Spleen (tissue), 11 donors: ENCODE measurements around the gene ME2. TPM values are rescaled to one million over a fixed set of nuclear protein-coding genes. Genes with fewer than 3 reads are reported as not detected.

Experiments
- DNase-seq: peaks from one replicate; pipeline ENCODE4 v3.0.0-alpha.2; 2020
- H3K27ac ChIP-seq, 8 donors: fragments of 200-600 bp; sonication (generic) in 7 of 8; 1 replicate in 4 of 8; 2 replicates in 4 of 8; pipeline versions ENCODE4 v1.5.0 to v1.8.0; 2016 to 2021; ENCODE audit warnings: inconsistent platforms in 4 of 8, mild to moderate bottlenecking in 4 of 8, moderate library complexity in 1 of 8
- H3K27me3 ChIP-seq, 7 donors: fragments of 200-600 bp; sonication (generic) in 6 of 7; replicated peaks in 1 of 7; 1 replicate in 4 of 7; 2 replicates in 3 of 7; pipeline versions ENCODE4 v1.5.0 to v1.8.0; 2016 to 2021; ENCODE audit warnings: inconsistent platforms in 3 of 7, mild to moderate bottlenecking in 1 of 7
- H3K36me3 ChIP-seq, 6 donors: fragments of 200-600 bp; sonication (generic) in 5 of 6; 1 replicate in 4 of 6; 2 replicates in 2 of 6; pipeline versions ENCODE4 v1.5.0 to v1.8.0; 2016 to 2021; ENCODE audit warnings: inconsistent platforms in 2 of 6
- H3K4me1 ChIP-seq, 6 donors: fragments of 200-600 bp; sonication (generic) in 5 of 6; 1 replicate in 3 of 6; 2 replicates in 3 of 6; pipeline versions ENCODE4 v1.5.0 to v1.8.0; 2016 to 2021; ENCODE audit warnings: inconsistent platforms in 3 of 6
- H3K4me3 ChIP-seq, 8 donors: fragments of 200-600 bp; sonication (generic) in 7 of 8; 1 replicate in 4 of 8; 2 replicates in 4 of 8; pipeline versions ENCODE4 v1.5.0 to v1.8.0; 2016 to 2021; ENCODE audit warnings: inconsistent platforms in 4 of 8, mild to moderate bottlenecking in 4 of 8, moderate library complexity in 2 of 8
- H3K9me3 ChIP-seq, 8 donors: fragments of 200-600 bp; sonication (generic) in 7 of 8; 1 replicate in 4 of 8; 2 replicates in 4 of 8; pipeline versions ENCODE4 v1.5.0 to v1.8.0; 2016 to 2021; ENCODE audit warnings: inconsistent platforms in 4 of 8
- POLR2A ChIP-seq, 3 donors: fragments of 450-650 bp; IDR thresholded peaks; one replicate each; pipeline ENCODE4 v1.5.1; 2017; ENCODE audit warnings: antibody characterized with exemption in 3 of 3, mild to moderate bottlenecking in 1 of 3
- POLR2AphosphoS5 ChIP-seq, 3 donors: sonication (generic); formaldehyde crosslinking; IDR thresholded peaks; one replicate each; pipeline ENCODE4 v1.5.1; 2017; ENCODE audit warnings: antibody characterized with exemption in 3 of 3
- WGBS, 5 donors: extraction: QIAGEN DNeasy Blood & Tissue Kit in 3 of 5; methylation state at CpG; one replicate each; pipeline versions ENCODE4 v1.1.5 to v1.1.7; 2013 to 2018; 5-methylcytosine and 5-hydroxymethylcytosine counted together
- intact Hi-C: fragments of 100-400 bp; cut with DNase I; formaldehyde crosslinking; loops from one replicate; pipeline ENCODE4 v1.15.0; 2023; ENCODE audit warnings: low total_unique reads
- polyA plus RNA-seq, 3 donors: library from polyadenylated mRNA; stranded (reverse); fragments of 200-250 nt; gene quantifications; one replicate each; pipeline ENCODE4 v1.2.1, GENCODE V29; 2013
- total RNA-seq, 7 donors: library from RNA; depleted of rRNA in 3 of 7; stranded (reverse); fragments of >200 nt in 3 of 7; fragmentation: NEBNext Ultra II Directional in 4 of 7; extraction: Animal tissue kit (Norgen Biotek cat#: 25700) in 4 of 7; gene quantifications; one replicate each; pipeline versions ENCODE4 v1.1.0 to v1.2.1, GENCODE V29; 2016 to 2021
- TF ChIP-seq, protein P1 (sequence below), 11 experiments: fragments of 200-600 bp in 7 of 11; fragments of 450-650 bp in 4 of 11; sonication (generic) in 4 of 11; IDR thresholded peaks in 8 of 11; conservative IDR thresholded peaks in 3 of 11; 1 replicate in 7 of 11; 2 replicates in 4 of 11; pipeline versions ENCODE4 v1.4.0 to v1.8.0; 2016 to 2021; ENCODE audit warnings: antibody characterized with exemption in 11 of 11, inconsistent platforms in 4 of 11, mild to moderate bottlenecking in 1 of 11
- donor health status: healthy with polysubstance abuse.
- donor health status: DM: no; HTN: no; CAD: no; lungs with moderate emphysema.
- donor health status: DM: no; HTN: no; CAD: no.
- donor health status: Bipolar disorder and iron deficiency.
- donor health status: healthy.
- donor health status: DM: no; HTN: no; CAD: no.
- donor health status: DM: yes; HTN: yes; CAD: no.

ME2 gene
- total and polyA plus RNA-seq, 10 donors: 25.9 to 179 (median 95.6) TPM

- Histone ChIP-seq H3K4me3 (no peak overlapping the region), H3K9me3 (no peaks in the 10 kb centered on the region), H3K27me3 (no peaks in the 10 kb centered on the region), H3K36me3 (peaks cover 0 to 80% (median 15%) of the 10 kb centered on the region in 6 donors), H3K27ac (no peak overlapping the region), H3K4me1 (no peaks in the 10 kb centered on the region)
- WGBS, 5 donors: 65 to 100% (median 82%) methylated on average over 1 of the region's 1 CpG
- intact Hi-C loops: no loop called here
- TF ChIP-seq, protein P1, sequence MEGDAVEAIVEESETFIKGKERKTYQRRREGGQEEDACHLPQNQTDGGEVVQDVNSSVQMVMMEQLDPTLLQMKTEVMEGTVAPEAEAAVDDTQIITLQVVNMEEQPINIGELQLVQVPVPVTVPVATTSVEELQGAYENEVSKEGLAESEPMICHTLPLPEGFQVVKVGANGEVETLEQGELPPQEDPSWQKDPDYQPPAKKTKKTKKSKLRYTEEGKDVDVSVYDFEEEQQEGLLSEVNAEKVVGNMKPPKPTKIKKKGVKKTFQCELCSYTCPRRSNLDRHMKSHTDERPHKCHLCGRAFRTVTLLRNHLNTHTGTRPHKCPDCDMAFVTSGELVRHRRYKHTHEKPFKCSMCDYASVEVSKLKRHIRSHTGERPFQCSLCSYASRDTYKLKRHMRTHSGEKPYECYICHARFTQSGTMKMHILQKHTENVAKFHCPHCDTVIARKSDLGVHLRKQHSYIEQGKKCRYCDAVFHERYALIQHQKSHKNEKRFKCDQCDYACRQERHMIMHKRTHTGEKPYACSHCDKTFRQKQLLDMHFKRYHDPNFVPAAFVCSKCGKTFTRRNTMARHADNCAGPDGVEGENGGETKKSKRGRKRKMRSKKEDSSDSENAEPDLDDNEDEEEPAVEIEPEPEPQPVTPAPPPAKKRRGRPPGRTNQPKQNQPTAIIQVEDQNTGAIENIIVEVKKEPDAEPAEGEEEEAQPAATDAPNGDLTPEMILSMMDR (IDR thresholded peaks at IDR 0.05 in 8 of 11, conservative IDR thresholded peaks at IDR 0.05 in 3 of 11): no peak
- TF ChIP-seq POLR2A (IDR thresholded peaks at IDR 0.05) (no peak), POLR2AphosphoS5 (IDR thresholded peaks at IDR 0.05) (no peak)
- no peak for DNase-seq
Observed at GRCh38 chr18:50947899-50948298, 69.0 kb downstream of the ME2 start.

DNA sequence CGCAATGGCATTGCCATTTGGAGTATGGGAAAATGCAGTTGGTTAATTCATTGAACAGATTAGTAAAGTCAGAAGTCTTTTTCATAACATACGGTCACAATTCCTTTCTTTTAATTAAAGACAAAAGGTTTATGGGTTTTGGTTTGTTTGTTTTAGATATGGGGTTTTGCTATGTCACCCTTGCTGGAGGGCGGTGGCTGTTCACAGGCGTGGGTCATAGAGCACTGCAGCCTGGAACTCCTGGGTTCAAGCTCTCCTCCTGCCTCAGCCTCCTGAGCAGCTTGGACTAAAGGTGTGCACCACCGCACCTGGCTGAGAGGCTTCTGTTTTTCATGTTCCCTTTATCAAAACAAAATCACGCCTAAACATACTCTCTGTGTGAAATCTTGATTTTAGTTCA is 70.3 kb downstream of the ME2 start:
- intact Hi-C loops: no loop called here
- H3K36me3 ChIP-seq: peaks cover 0 to 67% (median 12%) of the 10 kb centered on the region in 6 donors
- no peak overlapping the region for H3K27ac ChIP-seq
- H3K4me1 ChIP-seq: no peaks in the 10 kb centered on the region
- H3K9me3 ChIP-seq: no peaks in the 10 kb centered on the region
- TF ChIP-seq, protein P1 (IDR thresholded peaks at IDR 0.05 in 8 of 11, conservative IDR thresholded peaks at IDR 0.05 in 3 of 11): no peak
- no peak for TF ChIP-seq POLR2AphosphoS5 (IDR thresholded peaks at IDR 0.05)
- no peak for TF ChIP-seq POLR2A (IDR thresholded peaks at IDR 0.05)
- no peak for DNase-seq
- H3K4me3 ChIP-seq: no peak overlapping the region
- H3K27me3 ChIP-seq: no peaks in the 10 kb centered on the region
- WGBS, 5 donors: 95 to 99% (median 97%) methylated on average over 6 of the region's 6 CpGs

DNA sequence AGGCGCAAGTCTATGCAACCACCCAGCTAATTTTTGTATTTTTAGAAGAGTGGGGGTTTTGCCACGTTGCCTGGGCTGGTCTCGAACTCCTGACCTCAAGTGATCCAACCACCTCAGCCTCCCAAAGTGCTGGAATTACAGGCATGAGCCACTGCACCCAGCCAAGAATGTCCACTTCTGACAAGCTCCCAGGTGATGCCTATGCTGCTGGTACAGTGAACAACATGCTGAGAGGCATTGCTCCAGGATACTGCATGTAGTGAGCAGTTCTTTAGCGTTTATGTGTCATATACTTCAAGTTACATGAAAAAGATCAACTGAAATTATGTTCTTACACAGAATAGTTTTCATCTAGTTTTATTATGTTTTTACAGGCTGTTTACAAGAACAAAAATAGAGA is 71.7 kb downstream of the ME2 start:
- no peak for DNase-seq
- H3K27me3 ChIP-seq: no peaks in the 10 kb centered on the region
- 90 to 97% (median 95%) methylated on average over 4 of the region's 4 CpGs for WGBS, 5 donors
- H3K36me3 ChIP-seq: peaks cover 0 to 52% (median 9%) of the 10 kb centered on the region in 6 donors
- intact Hi-C loops: no loop called here
- H3K9me3 ChIP-seq: no peaks in the 10 kb centered on the region
- TF ChIP-seq, protein P1 (IDR thresholded peaks at IDR 0.05 in 8 of 11, conservative IDR thresholded peaks at IDR 0.05 in 3 of 11): no peak
- TF ChIP-seq POLR2A (IDR thresholded peaks at IDR 0.05) (no peak), POLR2AphosphoS5 (IDR thresholded peaks at IDR 0.05) (no peak)
- no peak overlapping the region for H3K27ac ChIP-seq
- H3K4me3 ChIP-seq: no peak overlapping the region
- H3K4me1 ChIP-seq: no peaks in the 10 kb centered on the region

- Histone ChIP-seq H3K27me3 (no peaks in the 10 kb centered on the region), H3K36me3 (peaks cover 0 to 20% (median 0%) of the 10 kb centered on the region in 6 donors), H3K27ac (no peak overlapping the region), H3K4me3 (no peak overlapping the region), H3K9me3 (no peaks in the 10 kb centered on the region), H3K4me1 (no peaks in the 10 kb centered on the region)
- TF ChIP-seq POLR2AphosphoS5 (IDR thresholded peaks at IDR 0.05) (no peak), POLR2A (IDR thresholded peaks at IDR 0.05) (no peak)
- TF ChIP-seq, protein P1 (IDR thresholded peaks at IDR 0.05 in 8 of 11, conservative IDR thresholded peaks at IDR 0.05 in 3 of 11): no peak
- intact Hi-C loops: no loop called here
- no peak for DNase-seq
- WGBS, 5 donors: 88 to 93% (median 90%) methylated on average over 3 of the region's 3 CpGs
Observed at GRCh38 chr18:50953822-50954221, 74.9 kb downstream of the ME2 start.
